OCI-LY3 (cell line): Measurements from ENCODE around the gene NBPF11.
"Not testable (repeated sequence)": the region's sequence is repeated elsewhere in the genome, so short reads cannot be mapped to it uniquely, and the experiment has no call there.

Experiments
- CTCF ChIP-seq: fragments of 200-600, 300-600 bp; sonication (generic); IDR thresholded peaks from 2 replicates; pipeline ENCODE4 v1.5.1; 2014; ENCODE audit warnings: antibody characterized with exemption, low read length, low read depth
- EZH2phosphoT487 ChIP-seq: fragments of 200-600 bp; shearing (Covaris generic); IDR thresholded peaks from 2 replicates; pipeline ENCODE4 v1.6.1; 2018; ENCODE audit warnings: antibody characterized with exemption, mixed run types, low read depth

- not testable (repeated sequence) for TF ChIP-seq CTCF, EZH2phosphoT487
These were observed 36.7 kb upstream of the NBPF11 start for GRCh38 chr1:148188768-148189167.
